ENCODE data around the gene SRRT. TPM values are rescaled to one million over a fixed set of nuclear protein-coding genes. Genes with fewer than 3 reads are reported as not detected.
A peak's percentile ranks its signal among the peaks of the same experiment; 100 is the strongest.
"Not testable (repeated sequence)": the region's sequence is repeated elsewhere in the genome, so short reads cannot be mapped to it uniquely, and the experiment has no call there.

The SRRT gene
- total RNA-seq, 2 donors from 2014 or later: 109 TPM

DNA sequence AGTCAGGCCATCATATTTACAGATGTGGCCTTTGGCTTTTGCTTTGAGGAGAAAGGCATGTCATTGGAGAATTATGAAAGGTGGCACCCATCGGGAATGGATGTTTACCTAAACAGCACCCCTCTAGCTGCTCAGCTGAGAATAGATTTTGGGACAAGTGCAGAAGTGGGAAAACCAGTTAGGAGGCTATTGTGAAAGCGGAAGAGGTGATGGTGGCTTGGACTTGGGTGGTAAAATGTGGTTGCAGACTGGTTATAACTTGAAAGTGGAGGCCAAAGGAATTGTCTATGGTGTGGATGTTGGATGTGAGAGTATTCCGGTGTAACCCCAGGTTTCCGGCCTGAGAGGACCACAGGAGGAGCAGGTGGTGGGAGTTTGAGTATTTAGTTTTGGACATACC is 27.5 kb upstream of the SRRT start:
- Histone ChIP-seq H3K36me3 (no peaks in the 10 kb centered on the region), H3K4me1 (ENCODE audit: control insufficient read depth in 1 of 2, low read depth in 2 of 2) (peaks cover 0 to 8% of the 10 kb centered on the region in 2 donors), H3K4me3 (no peak overlapping the region), H3K9me3 (no peaks in the 10 kb centered on the region), H3K27me3 (replicated peaks; ENCODE audit: insufficient read depth) (no peaks in the 10 kb centered on the region), H3K27ac (no peak overlapping the region)
- no peak for TF ChIP-seq CTCF (IDR thresholded peaks at IDR 0.05)
- no peak for ATAC-seq (ENCODE audit: insufficient number of reproducible peaks, low FRiP score, low read depth)
- no peak for DNase-seq (ENCODE audit: low spot score)

DNA sequence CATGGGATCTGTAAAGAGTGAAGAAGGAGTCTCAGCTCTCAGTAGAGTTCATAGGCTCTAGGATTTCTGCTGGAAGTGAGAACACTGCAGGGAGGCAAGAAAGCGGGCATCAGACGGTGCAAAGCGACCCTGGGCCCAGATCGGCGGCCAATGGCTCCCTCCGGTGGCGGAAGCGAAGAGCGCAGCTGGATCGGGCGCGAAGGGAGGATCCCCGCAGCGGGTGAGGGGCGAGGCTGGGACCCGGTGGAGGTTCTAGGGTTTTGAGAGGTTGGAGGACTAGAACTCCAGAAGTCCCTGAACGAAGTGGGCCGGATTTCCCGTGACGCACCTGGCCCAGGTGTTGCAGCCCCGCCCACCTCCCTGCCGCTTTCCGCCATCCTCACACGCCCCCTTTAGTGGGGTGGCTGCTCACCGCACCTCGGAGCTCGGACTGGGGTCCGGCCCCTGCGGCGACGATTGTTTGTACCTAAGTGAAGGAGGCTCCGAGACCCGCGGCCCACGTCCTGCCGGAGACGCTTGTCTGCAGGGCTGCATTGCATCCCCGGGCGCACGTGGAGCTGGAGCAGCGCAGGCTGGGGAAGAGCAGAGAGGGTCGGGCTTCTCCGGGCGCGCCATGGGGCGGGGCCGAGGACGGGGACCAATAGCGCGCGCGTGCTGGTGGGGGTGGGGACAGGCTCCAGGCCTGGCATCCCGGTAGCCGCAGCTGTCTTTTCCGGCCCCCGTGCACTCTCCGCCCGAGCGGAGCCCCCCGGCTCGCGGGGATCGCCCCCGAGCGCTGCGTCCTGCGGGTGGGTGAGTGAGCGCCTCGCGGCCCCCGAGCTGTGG is 22.6 kb upstream of the SRRT start, which contains the start of gene SLC12A9:
SLC12A9 (plus strand) TSS at position 666 of the 825 bp plus-strand sequence. CDS start 1,485 bp downstream, outside the sequence.
- peaks cover 0 to 8% of the 10 kb centered on the region in 2 donors for H3K4me1 ChIP-seq (ENCODE audit: control insufficient read depth in 1 of 2, low read depth in 2 of 2)
- peak within 1 kb of the TSS; percentile 81 for H3K4me3 ChIP-seq
- H3K27me3 ChIP-seq (replicated peaks; ENCODE audit: insufficient read depth): no peaks in the 10 kb centered on the region
- DNase-seq (ENCODE audit: low spot score) (peak; percentile 70), ATAC-seq (ENCODE audit: insufficient number of reproducible peaks, low FRiP score, low read depth) (peak; percentile 93)
- peaks cover 5% of the 10 kb centered on the region for H3K36me3 ChIP-seq
- no peaks in the 10 kb centered on the region for H3K9me3 ChIP-seq
- TF ChIP-seq CTCF (IDR thresholded peaks at IDR 0.05): peak; percentile 89
- H3K27ac ChIP-seq: peak within 1 kb of the TSS; percentile 75 to 76

DNA sequence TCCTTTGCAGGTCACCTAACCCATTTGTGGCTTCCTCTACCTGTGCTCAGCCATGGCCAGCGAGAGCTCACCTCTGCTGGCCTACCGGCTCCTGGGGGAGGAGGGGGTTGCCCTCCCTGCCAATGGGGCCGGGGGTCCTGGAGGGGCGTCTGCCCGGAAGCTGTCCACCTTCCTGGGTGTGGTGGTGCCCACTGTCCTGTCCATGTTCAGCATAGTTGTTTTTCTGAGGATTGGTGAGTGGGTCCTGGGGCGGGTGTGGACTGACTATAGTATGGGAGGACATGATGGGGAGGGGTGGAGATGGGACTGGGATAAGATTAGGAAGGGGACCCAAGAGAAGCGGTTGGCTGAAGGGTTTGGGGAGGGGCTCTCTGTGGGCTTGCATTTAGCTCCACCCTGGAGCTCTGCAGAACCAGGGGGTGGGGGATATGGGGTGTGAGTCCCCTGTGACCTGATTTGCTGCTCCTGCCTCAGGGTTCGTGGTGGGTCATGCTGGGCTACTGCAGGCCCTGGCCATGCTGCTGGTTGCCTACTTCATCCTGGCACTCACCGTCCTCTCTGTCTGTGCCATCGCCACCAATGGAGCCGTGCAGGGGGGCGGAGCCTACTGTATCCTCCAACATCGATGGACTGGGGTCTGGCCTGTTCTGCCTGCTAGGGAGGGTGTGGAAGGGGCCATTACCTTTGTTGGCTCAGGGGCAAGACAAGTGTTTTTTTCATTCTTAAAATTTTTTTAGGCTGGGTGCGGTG is 20.6 kb upstream of the SRRT start:
- H3K4me3 ChIP-seq: no peak overlapping the region
- peaks cover 0 to 8% of the 10 kb centered on the region in 2 donors for H3K4me1 ChIP-seq (ENCODE audit: control insufficient read depth in 1 of 2, low read depth in 2 of 2)
- H3K36me3 ChIP-seq: peaks cover 5% of the 10 kb centered on the region
- H3K27ac ChIP-seq: no peak overlapping the region
- H3K27me3 ChIP-seq (replicated peaks; ENCODE audit: insufficient read depth): no peaks in the 10 kb centered on the region
- ATAC-seq (ENCODE audit: insufficient number of reproducible peaks, low FRiP score, low read depth): no peak
- no peaks in the 10 kb centered on the region for H3K9me3 ChIP-seq
- no peak for DNase-seq (ENCODE audit: low spot score)
- no peak for TF ChIP-seq CTCF (IDR thresholded peaks at IDR 0.05)

DNA sequence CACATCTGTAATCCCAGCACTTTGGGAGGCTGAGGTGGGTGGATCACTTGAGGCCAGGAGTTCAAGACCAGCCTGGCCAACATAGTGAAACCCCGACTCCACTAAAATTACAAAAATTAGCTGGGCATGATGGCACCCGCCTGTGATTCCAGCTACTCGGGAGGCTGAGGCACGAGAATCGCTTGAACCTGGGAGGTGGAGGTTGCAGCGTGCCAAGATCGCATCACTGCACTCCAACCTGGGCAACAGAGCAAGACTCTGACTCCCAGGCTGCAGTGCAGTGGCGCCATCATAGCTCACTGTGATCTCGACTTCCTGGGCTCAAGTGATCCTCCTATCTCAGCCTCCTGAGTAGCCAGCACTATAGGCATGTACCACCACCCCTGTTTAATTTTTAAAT is 20.0 kb upstream of the SRRT start:
- H3K27ac ChIP-seq; H3K4me3 ChIP-seq; DNase-seq (ENCODE audit: low spot score); ATAC-seq (ENCODE audit: insufficient number of reproducible peaks, low FRiP score, low read depth); H3K36me3 ChIP-seq; H3K27me3 ChIP-seq (replicated peaks; ENCODE audit: insufficient read depth); H3K4me1 ChIP-seq (ENCODE audit: control insufficient read depth in 1 of 2, low read depth in 2 of 2); H3K9me3 ChIP-seq: not testable (repeated sequence)

DNA sequence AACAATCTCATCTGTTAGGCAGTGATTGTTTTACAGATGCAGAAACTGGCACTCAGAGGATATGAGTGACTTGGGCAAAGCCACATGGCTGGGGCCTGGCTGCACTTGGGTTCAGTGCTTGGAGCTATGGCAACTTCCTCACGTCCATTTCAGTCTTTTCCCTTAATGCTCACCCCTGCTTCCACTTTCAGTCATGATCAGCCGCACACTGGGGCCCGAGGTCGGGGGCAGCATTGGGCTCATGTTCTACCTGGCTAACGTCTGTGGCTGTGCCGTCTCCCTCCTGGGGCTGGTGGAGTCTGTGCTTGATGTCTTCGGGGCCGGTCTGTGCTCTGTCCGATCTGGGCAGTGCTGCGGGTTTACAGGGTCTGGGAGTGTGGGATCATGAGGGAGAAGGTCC is 19.4 kb upstream of the SRRT start:
- H3K9me3 ChIP-seq: no peaks in the 10 kb centered on the region
- H3K36me3 ChIP-seq: peaks cover 14% of the 10 kb centered on the region
- no peak for DNase-seq (ENCODE audit: low spot score)
- no peak for TF ChIP-seq CTCF (IDR thresholded peaks at IDR 0.05)
- ATAC-seq (ENCODE audit: insufficient number of reproducible peaks, low FRiP score, low read depth): no peak
- no peaks in the 10 kb centered on the region for H3K27me3 ChIP-seq (replicated peaks; ENCODE audit: insufficient read depth)
- H3K4me1 ChIP-seq (ENCODE audit: control insufficient read depth in 1 of 2, low read depth in 2 of 2): peaks cover 0 to 8% of the 10 kb centered on the region in 2 donors
- H3K27ac ChIP-seq: no peak overlapping the region
- H3K4me3 ChIP-seq: no peak overlapping the region
